Progenitor cell of endocrine pancreas (in vitro differentiated cells): Measurements from ENCODE around the gene OLFM3. TPM values are rescaled to one million over a fixed set of nuclear protein-coding genes. Genes with fewer than 3 reads are reported as not detected.

Source experiments
- DNase-seq: peaks from one replicate; pipeline ENCODE4 v3.0.0; 2021; ENCODE audit warnings: low spot score; ENCODE audit not compliant: unreplicated experiment
- H3K27ac Mint-ChIP-seq: 2 replicates; pipeline ENCODE4 v1.8.0; 2021; ENCODE audit warnings: mild to moderate bottlenecking, moderate library complexity, mixed read lengths
- H3K27me3 Mint-ChIP-seq: 2 replicates; pipeline ENCODE4 v1.8.0; 2021; ENCODE audit warnings: mixed read lengths
- H3K36me3 Mint-ChIP-seq: 2 replicates; pipeline ENCODE4 v1.8.0; 2022; ENCODE audit warnings: mixed read lengths; ENCODE audit not compliant: insufficient read depth
- H3K4me1 Mint-ChIP-seq: 2 replicates; pipeline ENCODE4 v1.8.0; 2021; ENCODE audit warnings: low read depth, mixed read lengths
- H3K4me3 Mint-ChIP-seq: 2 replicates; pipeline ENCODE4 v1.8.0; 2021; ENCODE audit warnings: low read depth, mild to moderate bottlenecking, moderate library complexity, mixed read lengths
- H3K9me3 Mint-ChIP-seq: 2 replicates; pipeline ENCODE4 v1.8.0; 2021; ENCODE audit warnings: low read depth, mixed read lengths
- total RNA-seq: library from RNA; stranded (reverse); gene quantifications from 2 replicates; pipeline ENCODE4 v1.2.1, GENCODE V29; 2021
- TF ChIP-seq, protein P1 (sequence below): fragments of 200-600 bp; sonication (generic); IDR thresholded peaks from one replicate; pipeline ENCODE4 v1.5.0; 2021; ENCODE audit warnings: antibody characterized with exemption, mild to moderate bottlenecking; ENCODE audit not compliant: unreplicated experiment

OLFM3 gene
- total RNA-seq, 1 donor from 2014 or later: 1.1 TPM

- TF ChIP-seq, protein P1, sequence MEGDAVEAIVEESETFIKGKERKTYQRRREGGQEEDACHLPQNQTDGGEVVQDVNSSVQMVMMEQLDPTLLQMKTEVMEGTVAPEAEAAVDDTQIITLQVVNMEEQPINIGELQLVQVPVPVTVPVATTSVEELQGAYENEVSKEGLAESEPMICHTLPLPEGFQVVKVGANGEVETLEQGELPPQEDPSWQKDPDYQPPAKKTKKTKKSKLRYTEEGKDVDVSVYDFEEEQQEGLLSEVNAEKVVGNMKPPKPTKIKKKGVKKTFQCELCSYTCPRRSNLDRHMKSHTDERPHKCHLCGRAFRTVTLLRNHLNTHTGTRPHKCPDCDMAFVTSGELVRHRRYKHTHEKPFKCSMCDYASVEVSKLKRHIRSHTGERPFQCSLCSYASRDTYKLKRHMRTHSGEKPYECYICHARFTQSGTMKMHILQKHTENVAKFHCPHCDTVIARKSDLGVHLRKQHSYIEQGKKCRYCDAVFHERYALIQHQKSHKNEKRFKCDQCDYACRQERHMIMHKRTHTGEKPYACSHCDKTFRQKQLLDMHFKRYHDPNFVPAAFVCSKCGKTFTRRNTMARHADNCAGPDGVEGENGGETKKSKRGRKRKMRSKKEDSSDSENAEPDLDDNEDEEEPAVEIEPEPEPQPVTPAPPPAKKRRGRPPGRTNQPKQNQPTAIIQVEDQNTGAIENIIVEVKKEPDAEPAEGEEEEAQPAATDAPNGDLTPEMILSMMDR: no peak
- Mint-ChIP-seq H3K9me3 (no peaks in the 10 kb centered on the region), H3K4me3 (no peak overlapping the region), H3K36me3 (no peaks in the 10 kb centered on the region), H3K27me3 (peaks cover 6% of the 10 kb centered on the region), H3K27ac (no peak overlapping the region), H3K4me1 (peaks cover 7% of the 10 kb centered on the region)
- no peak for DNase-seq
Observed at GRCh38 chr1:101849356-101849755, 147.4 kb downstream of the OLFM3 start.

DNA sequence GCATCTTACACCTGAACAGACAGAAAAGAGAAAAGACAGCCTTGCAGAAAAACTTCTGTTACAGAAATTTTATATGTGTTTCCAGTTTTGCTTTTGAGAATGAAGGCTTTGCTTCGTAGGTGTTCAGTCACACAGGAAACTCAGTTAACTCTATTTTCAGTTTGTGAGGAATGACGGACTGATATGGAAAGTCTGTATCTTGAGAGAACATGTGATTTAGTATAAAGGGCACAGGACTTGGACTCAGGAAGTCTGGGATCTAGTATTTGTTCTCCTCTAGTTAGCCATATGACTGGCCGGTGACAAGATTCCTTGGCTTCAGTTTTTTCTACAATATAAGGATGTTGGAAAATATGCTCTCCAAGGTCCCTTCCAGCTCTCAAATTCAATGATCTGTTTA lies 149.1 kb downstream of the OLFM3 start:
- H3K27me3 Mint-ChIP-seq: peaks cover 12% of the 10 kb centered on the region
- no peak overlapping the region for H3K4me3 Mint-ChIP-seq
- TF ChIP-seq, protein P1: no peak
- H3K27ac Mint-ChIP-seq: no peak overlapping the region
- no peaks in the 10 kb centered on the region for H3K9me3 Mint-ChIP-seq
- peaks cover 7% of the 10 kb centered on the region for H3K4me1 Mint-ChIP-seq
- no peak for DNase-seq
- no peaks in the 10 kb centered on the region for H3K36me3 Mint-ChIP-seq

GRCh38 chr1:101846820-101847219 lies 149.9 kb downstream of the OLFM3 start:
- Mint-ChIP-seq H3K4me1 (peaks cover 7% of the 10 kb centered on the region), H3K36me3 (no peaks in the 10 kb centered on the region), H3K27ac (no peak overlapping the region), H3K27me3 (peaks cover 12% of the 10 kb centered on the region), H3K9me3 (no peaks in the 10 kb centered on the region), H3K4me3 (peak overlapping the region; percentile 55)
- DNase-seq: peak; percentile 10
- TF ChIP-seq, protein P1: no peak

DNA sequence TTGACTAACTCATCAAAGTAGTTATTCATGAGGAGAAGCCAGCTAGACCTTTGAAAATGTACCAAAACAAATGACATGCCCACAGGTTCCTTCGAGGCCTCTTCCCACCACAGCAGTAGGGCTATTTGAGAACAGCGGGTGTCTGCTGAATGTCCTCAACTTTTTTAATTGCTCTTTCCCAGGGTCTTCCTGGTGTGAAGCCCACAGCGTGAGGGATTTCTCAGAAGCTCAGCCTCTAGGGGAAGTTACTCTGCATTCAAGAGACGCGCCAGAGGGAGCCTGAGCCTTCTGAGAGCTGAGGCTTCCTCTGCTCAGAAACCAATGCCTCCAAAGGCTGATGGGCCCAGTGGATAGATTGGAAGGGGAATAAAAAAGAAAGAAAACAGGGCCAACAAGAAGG lies 153.6 kb downstream of the OLFM3 start:
- H3K27me3 Mint-ChIP-seq: peaks cover 12% of the 10 kb centered on the region
- no peak overlapping the region for H3K4me3 Mint-ChIP-seq
- H3K27ac Mint-ChIP-seq: no peak overlapping the region
- DNase-seq: no peak
- TF ChIP-seq, protein P1: no peak
- peaks cover 5% of the 10 kb centered on the region for H3K4me1 Mint-ChIP-seq
- H3K36me3 Mint-ChIP-seq: no peaks in the 10 kb centered on the region
- H3K9me3 Mint-ChIP-seq: no peaks in the 10 kb centered on the region

DNA sequence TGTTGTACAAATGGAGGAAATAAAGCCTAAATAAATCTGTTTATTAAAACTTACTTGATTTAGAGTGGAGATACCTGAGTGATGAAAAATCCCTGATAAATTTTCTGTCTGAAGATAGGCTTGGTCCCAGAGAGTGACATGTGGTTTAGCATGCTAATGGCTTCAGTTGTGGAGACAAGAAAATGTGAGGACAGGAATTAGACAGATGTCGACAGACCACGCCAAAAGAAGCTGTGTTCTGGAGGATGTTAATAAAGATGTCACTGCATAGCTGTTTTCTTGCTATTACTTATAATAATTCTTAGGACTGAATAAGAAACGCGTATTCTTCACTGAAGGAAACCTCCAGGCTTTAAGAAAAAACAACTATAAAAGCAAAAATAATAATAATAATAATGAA lies 154.9 kb downstream of the OLFM3 start:
- peaks cover 2% of the 10 kb centered on the region for H3K4me1 Mint-ChIP-seq
- H3K9me3 Mint-ChIP-seq: no peaks in the 10 kb centered on the region
- H3K27me3 Mint-ChIP-seq: peaks cover 9% of the 10 kb centered on the region
- TF ChIP-seq, protein P1: no peak
- H3K36me3 Mint-ChIP-seq: no peaks in the 10 kb centered on the region
- no peak for DNase-seq
- H3K4me3 Mint-ChIP-seq: no peak overlapping the region
- H3K27ac Mint-ChIP-seq: no peak overlapping the region
